K562 (cell line): ENCODE results near the gene CASP1. TPM values are rescaled to one million over a fixed set of nuclear protein-coding genes. Genes with fewer than 3 reads are reported as not detected.

Experiments used
- ATAC-seq: fragments of 200-7000 bp; cut with Tn5 transposase; 3 replicates; pipeline ENCODE4 v1.9.1; 2020; ENCODE audit warnings: moderate library complexity
- BruUV-seq: library from RNA; stranded (reverse); fragments of 400-500 nt; replicated peaks from 2 replicates; lab custom pipeline; 2021; lab: Mats Ljungman, UMichigan
- CTCF ChIA-PET: fragments of 300-600 bp; formaldehyde crosslinking; extraction: SDS; loops from one replicate; lab custom pipeline; 2021; ENCODE audit warnings: low intra/inter-chr PET ratio; lab: Yijun Ruan, JAX
- POLR2A ChIA-PET: fragments of 300-600, 350-650 bp; sonication (Branson Sonifier 250); formaldehyde crosslinking; extraction: SDS; loops from one replicate; lab custom pipeline; 2021; ENCODE audit warnings: antibody characterized with exemption, inconsistent platforms; lab: Yijun Ruan, JAX
- DNase-seq, 4 experiments: peaks; one replicate each; pipeline versions ENCODE4 v3.0.0 to v3.0.0-alpha.2; 2011 to 2018; ENCODE audit warnings: low spot score in 3 of 4, mixed read lengths in 3 of 4; ENCODE audit errors: extremely low read depth in 1 of 4
- FAIRE-seq: peaks from 2 replicates; lab custom pipeline; 2011; peaks lifted over from hg19 to GRCh38; lab: Jason Lieb, UNC
- H2AFZ ChIP-seq: 2 replicates; pipeline ENCODE4 v1.6.0; 2011; ENCODE audit warnings: low read depth, low read length, control low read depth, inconsistent platforms
- H3K27ac ChIP-seq: fragments of 200-600 bp; 3 replicates; pipeline ENCODE4 v1.8.0; 2011; ENCODE audit warnings: low read depth, mild to moderate bottlenecking, control low read depth, inconsistent platforms, low read length, moderate library complexity, mixed read lengths; ENCODE audit errors: extremely low read depth
- H3K27me3 ChIP-seq, 2 experiments: fragments of 300-600 bp in 1 of 2; 2 replicates in 1 of 2; 3 replicates in 1 of 2; pipeline versions ENCODE4 v1.6.0 to v1.8.0; 2011; ENCODE audit warnings: inconsistent platforms in 2 of 2, low read length in 2 of 2, mild to moderate bottlenecking in 1 of 2, mixed read lengths in 1 of 2, moderate library complexity in 1 of 2; ENCODE audit not compliant: control insufficient read depth in 2 of 2, insufficient read depth in 2 of 2
- H3K36me3 ChIP-seq: fragments of 300-600 bp; 3 replicates; pipeline ENCODE4 v1.8.0; 2011; ENCODE audit warnings: mild to moderate bottlenecking, low read length, inconsistent platforms; ENCODE audit not compliant: control insufficient read depth, insufficient read depth
- H3K4me1 ChIP-seq, 2 experiments: fragments of 200-600 bp in 1 of 2; replicated peaks in 1 of 2; 2 replicates in 1 of 2; 3 replicates in 1 of 2; pipeline versions ENCODE4 v1.5.1 to v1.8.0; 2011; ENCODE audit warnings: inconsistent platforms in 2 of 2, low read length in 2 of 2, mild to moderate bottlenecking in 1 of 2, mixed read lengths in 1 of 2, moderate library complexity in 1 of 2; ENCODE audit not compliant: control insufficient read depth in 2 of 2, insufficient read depth in 2 of 2
- H3K4me2 ChIP-seq: 2 replicates; pipeline ENCODE4 v1.6.1; 2011; ENCODE audit warnings: low read length, control low read depth, inconsistent platforms, mixed read lengths; ENCODE audit not compliant: insufficient read depth
- H3K4me3 ChIP-seq: fragments of 200-600 bp; sonication (generic), shearing (Covaris generic); 2 replicates; pipeline ENCODE4 v1.5.1; 2016; ENCODE audit warnings: control low read depth, inconsistent platforms
- H3K79me2 ChIP-seq: fragments of 200-600 bp; 3 replicates; pipeline ENCODE4 v1.8.0; 2011; ENCODE audit warnings: low read length, inconsistent platforms; ENCODE audit not compliant: control insufficient read depth, insufficient read depth
- H3K9ac ChIP-seq, 2 experiments: 2 replicates each; pipeline versions ENCODE4 v1.6.0 to v1.6.1; 2011; ENCODE audit warnings: low read depth in 2 of 2, low read length in 2 of 2, control low read depth in 1 of 2, inconsistent platforms in 1 of 2, mild to moderate bottlenecking in 1 of 2, mixed read lengths in 1 of 2; ENCODE audit not compliant: insufficient read depth in 1 of 2
- H3K9me1 ChIP-seq: one replicate; pipeline ENCODE4 v1.6.0; 2011; ENCODE audit warnings: inconsistent platforms, mild to moderate bottlenecking, low read length, moderate library complexity; ENCODE audit not compliant: control insufficient read depth, insufficient read depth
- H3K9me3 ChIP-seq: replicated peaks from 2 replicates; pipeline ENCODE4 v1.5.1; 2011; ENCODE audit warnings: low read depth, low read length, inconsistent platforms; ENCODE audit not compliant: control insufficient read depth, insufficient read depth
- H4K20me1 ChIP-seq: replicated peaks from 2 replicates; pipeline ENCODE4 v1.6.1; 2011; ENCODE audit warnings: low read length, inconsistent platforms, mixed read lengths; ENCODE audit not compliant: control insufficient read depth, insufficient read depth
- FOXP4 ChIP-seq: sonication (generic); formaldehyde crosslinking; IDR thresholded peaks from 2 replicates; pipeline ENCODE4 v1.8.0; 2022; ENCODE audit warnings: mild to moderate bottlenecking, missing genetic modification reagents, borderline replicate concordance
- ZBTB5 ChIP-seq: fragments of 450-650 bp; IDR thresholded peaks from 2 replicates; pipeline ENCODE4 v1.6.1; 2017; ENCODE audit warnings: antibody characterized with exemption
- WGBS: fragments of 100-300 bp; shearing (Covaris generic); methylation state at CpG from one replicate; pipeline ENCODE4 v1.1.6; 2016; ENCODE audit warnings: low coverage, mixed read lengths; ENCODE audit not compliant: insufficient coverage; ENCODE audit errors: missing lambda C conversion rate; 5-methylcytosine and 5-hydroxymethylcytosine counted together
- in situ Hi-C: fragments of 300-500 bp; cut with MboI; formaldehyde crosslinking; loops from 4 replicates; pipeline ENCODE4 v1.15.0; 2018; ENCODE audit warnings: inconsistent platforms, mixed read lengths
- intact Hi-C: fragments of 100-400 bp; cut with micrococcal nuclease; formaldehyde crosslinking; loops from 2 replicates; pipeline ENCODE4 v1.14.2; 2022
- polyA plus RNA-seq, 8 experiments: library from polyadenylated mRNA; depleted of rRNA in 4 of 8; stranded (reverse) in 5 of 8; unstranded in 3 of 8; fragments of >200 nt; fragmentation: Nextera tagmentation in 2 of 8; fragmentation: Illumina TruSeq in 1 of 8; extraction: Ambion mirVana in 2 of 8; extraction: Trizol in 1 of 8; gene quantifications; 2 replicates each; pipeline versions ENCODE4 v1.2.1 to v1.2.3, GENCODE V29; 2011 to 2014; ENCODE audit warnings: inconsistent platforms in 1 of 8, missing spikeins in 1 of 8
- total RNA-seq, 7 experiments: library from RNA; depleted of rRNA in 6 of 7; stranded (reverse); fragments of >200 nt in 6 of 7; fragmentation: Illumina TruSeq in 2 of 7; extraction: Trizol in 2 of 7; gene quantifications; 2 replicates each; pipeline versions ENCODE4 v1.2.1 to v1.2.3, GENCODE V29; 2011 to 2021; ENCODE audit warnings: low replicate concordance in 1 of 7

The CASP1 gene
- total and polyA plus RNA-seq, 9 of the 15 experiments (the other 6 are each of a cell fraction or from before 2014, with no cell fraction given), result not detected

- no peak for TF ChIP-seq FOXP4
- TF ChIP-seq, all 486 proteins: peak for 0
Observed at GRCh38 chr11:105051559-105051958, 16.6 kb upstream of the CASP1 start (continued).

- DNase-seq (no peak), FAIRE-seq (no peak), ATAC-seq (no peak)
- ChIA-PET CTCF (no interaction called here), POLR2A (no interaction called here)
- H4K20me1 ChIP-seq, result no peaks in the 10 kb centered on the region
- no peak overlapping the region for H3K9ac ChIP-seq
- no peaks in the 10 kb centered on the region for H3K4me1 ChIP-seq
- WGBS, result 14% methylated on average over 1 of the region's 1 CpG
- intact Hi-C loops (no loop called here), in situ Hi-C loops (no loop called here)
- no peaks in the 10 kb centered on the region for H3K9me1 ChIP-seq
- H3K36me3 ChIP-seq, result no peaks in the 10 kb centered on the region
- H3K27ac ChIP-seq, result no peak overlapping the region
- no TSS peak for BruUV-seq
- no peak overlapping the region for H3K4me3 ChIP-seq
- no peaks in the 10 kb centered on the region for H3K9me3 ChIP-seq
- no peak for TF ChIP-seq ZBTB5
- H2AFZ ChIP-seq, result no peak overlapping the region
- no peak overlapping the region for H3K4me2 ChIP-seq
- no peaks in the 10 kb centered on the region for H3K27me3 ChIP-seq
- H3K79me2 ChIP-seq, result no peaks in the 10 kb centered on the region
Observed at GRCh38 chr11:105049481-105049880, 14.5 kb upstream of the CASP1 start.
